ENCODE results near the gene TLN1. TPM values are rescaled to one million over a fixed set of nuclear protein-coding genes. Genes with fewer than 3 reads are reported as not detected.

Gene TLN1
- total and polyA plus RNA-seq, 2 experiments from 2014 or later = 21.5 to 120 TPM

- ATAC-seq = no peak
- Histone ChIP-seq H3K36me3 (ENCODE audit: insufficient read depth) (peaks cover 10% of the 10 kb centered on the region), H3K27ac (ENCODE audit: low read depth) (peak overlapping the region; percentile 81; the same call in 1 of the 2 replicates), H3K79me2 (replicated peaks; ENCODE audit: insufficient read depth) (peaks cover 43% of the 10 kb centered on the region), H3K4me3 (peak overlapping the region; percentile 26), H3K4me1 (ENCODE audit: insufficient read depth) (peaks cover 41% of the 10 kb centered on the region), H3F3A (replicated peaks; ENCODE audit: low read depth) (peaks cover 1% of the 10 kb centered on the region; the same call in 1 of the 2 replicates), H2AFZ (no peak overlapping the region), H3K27me3 (ENCODE audit: insufficient read depth) (no peaks in the 10 kb centered on the region), H4K20me1 (replicated peaks; ENCODE audit: insufficient read depth) (peaks cover 4% of the 10 kb centered on the region; the same call in 1 of the 2 replicates), H3K9me2 (ENCODE audit: insufficient read depth) (no peaks in the 10 kb centered on the region), H3K4me2 (peak overlapping the region; percentile 53)
- TF ChIP-seq ZNF114 (CRISPR knock-in tag; IDR thresholded peaks at IDR 0.05) (no peak), POLR2AphosphoS5 (IDR thresholded peaks at IDR 0.05; ENCODE audit: low read depth) (no peak), STAT1 (IDR thresholded peaks at IDR 0.05; ENCODE audit: unreplicated experiment) (no peak), CTCF (conservative IDR thresholded peaks at IDR 0.05; ENCODE audit: low read depth in 2 of 2) (no peak), EZH2phosphoT487 (IDR thresholded peaks at IDR 0.05; ENCODE audit: unreplicated experiment) (no peak), JUNB (IDR thresholded peaks at IDR 0.05; ENCODE audit: unreplicated experiment) (no peak), ZNF331 (CRISPR knock-in tag; IDR thresholded peaks at IDR 0.05; ENCODE audit: low read depth) (no peak), CREB1 (CRISPR knock-in tag; IDR thresholded peaks at IDR 0.05; ENCODE audit: low read depth) (no peak), NANOG (IDR thresholded peaks at IDR 0.05; ENCODE audit: borderline replicate concordance) (no peak), EZH2 (IDR thresholded peaks at IDR 0.05; ENCODE audit: low read depth, unreplicated experiment) (no peak), REST (IDR thresholded peaks at IDR 0.05; ENCODE audit: unreplicated experiment) (no peak)
- TF ChIP-seq, protein P1, sequence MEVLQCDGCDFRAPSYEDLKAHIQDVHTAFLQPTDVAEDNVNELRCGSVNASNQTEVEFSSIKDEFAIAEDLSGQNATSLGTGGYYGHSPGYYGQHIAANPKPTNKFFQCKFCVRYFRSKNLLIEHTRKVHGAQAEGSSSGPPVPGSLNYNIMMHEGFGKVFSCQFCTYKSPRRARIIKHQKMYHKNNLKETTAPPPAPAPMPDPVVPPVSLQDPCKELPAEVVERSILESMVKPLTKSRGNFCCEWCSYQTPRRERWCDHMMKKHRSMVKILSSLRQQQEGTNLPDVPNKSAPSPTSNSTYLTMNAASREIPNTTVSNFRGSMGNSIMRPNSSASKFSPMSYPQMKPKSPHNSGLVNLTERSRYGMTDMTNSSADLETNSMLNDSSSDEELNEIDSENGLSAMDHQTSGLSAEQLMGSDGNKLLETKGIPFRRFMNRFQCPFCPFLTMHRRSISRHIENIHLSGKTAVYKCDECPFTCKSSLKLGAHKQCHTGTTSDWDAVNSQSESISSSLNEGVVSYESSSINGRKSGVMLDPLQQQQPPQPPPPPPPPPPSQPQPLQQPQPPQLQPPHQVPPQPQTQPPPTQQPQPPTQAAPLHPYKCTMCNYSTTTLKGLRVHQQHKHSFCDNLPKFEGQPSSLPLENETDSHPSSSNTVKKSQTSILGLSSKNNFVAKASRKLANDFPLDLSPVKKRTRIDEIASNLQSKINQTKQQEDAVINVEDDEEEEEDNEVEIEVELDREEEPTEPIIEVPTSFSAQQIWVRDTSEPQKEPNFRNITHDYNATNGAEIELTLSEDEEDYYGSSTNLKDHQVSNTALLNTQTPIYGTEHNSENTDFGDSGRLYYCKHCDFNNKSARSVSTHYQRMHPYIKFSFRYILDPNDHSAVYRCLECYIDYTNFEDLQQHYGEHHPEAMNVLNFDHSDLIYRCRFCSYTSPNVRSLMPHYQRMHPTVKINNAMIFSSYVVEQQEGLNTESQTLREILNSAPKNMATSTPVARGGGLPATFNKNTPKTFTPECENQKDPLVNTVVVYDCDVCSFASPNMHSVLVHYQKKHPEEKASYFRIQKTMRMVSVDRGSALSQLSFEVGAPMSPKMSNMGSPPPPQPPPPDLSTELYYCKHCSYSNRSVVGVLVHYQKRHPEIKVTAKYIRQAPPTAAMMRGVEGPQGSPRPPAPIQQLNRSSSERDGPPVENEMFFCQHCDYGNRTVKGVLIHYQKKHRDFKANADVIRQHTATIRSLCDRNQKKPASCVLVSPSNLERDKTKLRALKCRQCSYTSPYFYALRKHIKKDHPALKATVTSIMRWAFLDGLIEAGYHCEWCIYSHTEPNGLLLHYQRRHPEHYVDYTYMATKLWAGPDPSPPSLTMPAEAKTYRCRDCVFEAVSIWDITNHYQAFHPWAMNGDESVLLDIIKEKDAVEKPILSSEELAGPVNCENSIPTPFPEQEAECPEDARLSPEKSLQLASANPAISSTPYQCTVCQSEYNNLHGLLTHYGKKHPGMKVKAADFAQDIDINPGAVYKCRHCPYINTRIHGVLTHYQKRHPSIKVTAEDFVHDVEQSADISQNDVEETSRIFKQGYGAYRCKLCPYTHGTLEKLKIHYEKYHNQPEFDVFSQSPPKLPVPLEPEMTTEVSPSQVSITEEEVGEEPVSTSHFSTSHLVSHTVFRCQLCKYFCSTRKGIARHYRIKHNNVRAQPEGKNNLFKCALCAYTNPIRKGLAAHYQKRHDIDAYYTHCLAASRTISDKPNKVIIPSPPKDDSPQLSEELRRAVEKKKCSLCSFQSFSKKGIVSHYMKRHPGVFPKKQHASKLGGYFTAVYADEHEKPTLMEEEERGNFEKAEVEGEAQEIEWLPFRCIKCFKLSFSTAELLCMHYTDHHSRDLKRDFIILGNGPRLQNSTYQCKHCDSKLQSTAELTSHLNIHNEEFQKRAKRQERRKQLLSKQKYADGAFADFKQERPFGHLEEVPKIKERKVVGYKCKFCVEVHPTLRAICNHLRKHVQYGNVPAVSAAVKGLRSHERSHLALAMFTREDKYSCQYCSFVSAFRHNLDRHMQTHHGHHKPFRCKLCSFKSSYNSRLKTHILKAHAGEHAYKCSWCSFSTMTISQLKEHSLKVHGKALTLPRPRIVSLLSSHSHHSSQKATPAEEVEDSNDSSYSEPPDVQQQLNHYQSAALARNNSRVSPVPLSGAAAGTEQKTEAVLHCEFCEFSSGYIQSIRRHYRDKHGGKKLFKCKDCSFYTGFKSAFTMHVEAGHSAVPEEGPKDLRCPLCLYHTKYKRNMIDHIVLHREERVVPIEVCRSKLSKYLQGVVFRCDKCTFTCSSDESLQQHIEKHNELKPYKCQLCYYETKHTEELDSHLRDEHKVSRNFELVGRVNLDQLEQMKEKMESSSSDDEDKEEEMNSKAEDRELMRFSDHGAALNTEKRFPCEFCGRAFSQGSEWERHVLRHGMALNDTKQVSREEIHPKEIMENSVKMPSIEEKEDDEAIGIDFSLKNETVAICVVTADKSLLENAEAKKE (CRISPR knock-in tag; IDR thresholded peaks at IDR 0.05) = no peak; the same call in 1 of the 2 replicates
- TF ChIP-seq, protein P2, sequence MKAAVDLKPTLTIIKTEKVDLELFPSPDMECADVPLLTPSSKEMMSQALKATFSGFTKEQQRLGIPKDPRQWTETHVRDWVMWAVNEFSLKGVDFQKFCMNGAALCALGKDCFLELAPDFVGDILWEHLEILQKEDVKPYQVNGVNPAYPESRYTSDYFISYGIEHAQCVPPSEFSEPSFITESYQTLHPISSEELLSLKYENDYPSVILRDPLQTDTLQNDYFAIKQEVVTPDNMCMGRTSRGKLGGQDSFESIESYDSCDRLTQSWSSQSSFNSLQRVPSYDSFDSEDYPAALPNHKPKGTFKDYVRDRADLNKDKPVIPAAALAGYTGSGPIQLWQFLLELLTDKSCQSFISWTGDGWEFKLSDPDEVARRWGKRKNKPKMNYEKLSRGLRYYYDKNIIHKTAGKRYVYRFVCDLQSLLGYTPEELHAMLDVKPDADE (IDR thresholded peaks at IDR 0.05) = no peak
- Mint-ChIP-seq H3K27me3 (ENCODE audit: insufficient read depth, low read depth, poor library complexity) (peaks cover 2% of the 10 kb centered on the region), H3K4me1 (peaks cover 7% of the 10 kb centered on the region; the same call in 2 of the 3 replicates), H3K36me3 (ENCODE audit: low read depth) (peaks cover 30% of the 10 kb centered on the region), H3K4me3 (no peak overlapping the region), H3K27ac (no peak overlapping the region), H3K9me3 (no peaks in the 10 kb centered on the region; the same call in 2 of the 3 replicates)
- no peak for DNase-seq (ENCODE audit: low spot score)
These were observed 4.3 kb downstream of the TLN1 start for GRCh38 chr9:35727676-35728040.
